Progenitor cell of endocrine pancreas (in vitro differentiated cells): ENCODE data around the gene ICAM2. TPM values are rescaled to one million over a fixed set of nuclear protein-coding genes. Genes with fewer than 3 reads are reported as not detected.

Experiments used
- DNase-seq: peaks from one replicate; pipeline ENCODE4 v3.0.0; 2021; ENCODE audit warnings: low spot score; ENCODE audit not compliant: unreplicated experiment
- H3K27ac Mint-ChIP-seq: 2 replicates; pipeline ENCODE4 v1.8.0; 2021; ENCODE audit warnings: mild to moderate bottlenecking, moderate library complexity, mixed read lengths
- H3K27me3 Mint-ChIP-seq: 2 replicates; pipeline ENCODE4 v1.8.0; 2021; ENCODE audit warnings: mixed read lengths
- H3K36me3 Mint-ChIP-seq: 2 replicates; pipeline ENCODE4 v1.8.0; 2022; ENCODE audit warnings: mixed read lengths; ENCODE audit not compliant: insufficient read depth
- H3K4me1 Mint-ChIP-seq: 2 replicates; pipeline ENCODE4 v1.8.0; 2021; ENCODE audit warnings: low read depth, mixed read lengths
- H3K4me3 Mint-ChIP-seq: 2 replicates; pipeline ENCODE4 v1.8.0; 2021; ENCODE audit warnings: low read depth, mild to moderate bottlenecking, moderate library complexity, mixed read lengths
- H3K9me3 Mint-ChIP-seq: 2 replicates; pipeline ENCODE4 v1.8.0; 2021; ENCODE audit warnings: low read depth, mixed read lengths
- total RNA-seq: library from RNA; stranded (reverse); gene quantifications from 2 replicates; pipeline ENCODE4 v1.2.1, GENCODE V29; 2021
- TF ChIP-seq, protein P1 (sequence below): fragments of 200-600 bp; sonication (generic); IDR thresholded peaks from one replicate; pipeline ENCODE4 v1.5.0; 2021; ENCODE audit warnings: antibody characterized with exemption, mild to moderate bottlenecking; ENCODE audit not compliant: unreplicated experiment

ICAM2 gene
- total RNA-seq, 1 donor from 2014 or later = 0.72 TPM

DNA sequence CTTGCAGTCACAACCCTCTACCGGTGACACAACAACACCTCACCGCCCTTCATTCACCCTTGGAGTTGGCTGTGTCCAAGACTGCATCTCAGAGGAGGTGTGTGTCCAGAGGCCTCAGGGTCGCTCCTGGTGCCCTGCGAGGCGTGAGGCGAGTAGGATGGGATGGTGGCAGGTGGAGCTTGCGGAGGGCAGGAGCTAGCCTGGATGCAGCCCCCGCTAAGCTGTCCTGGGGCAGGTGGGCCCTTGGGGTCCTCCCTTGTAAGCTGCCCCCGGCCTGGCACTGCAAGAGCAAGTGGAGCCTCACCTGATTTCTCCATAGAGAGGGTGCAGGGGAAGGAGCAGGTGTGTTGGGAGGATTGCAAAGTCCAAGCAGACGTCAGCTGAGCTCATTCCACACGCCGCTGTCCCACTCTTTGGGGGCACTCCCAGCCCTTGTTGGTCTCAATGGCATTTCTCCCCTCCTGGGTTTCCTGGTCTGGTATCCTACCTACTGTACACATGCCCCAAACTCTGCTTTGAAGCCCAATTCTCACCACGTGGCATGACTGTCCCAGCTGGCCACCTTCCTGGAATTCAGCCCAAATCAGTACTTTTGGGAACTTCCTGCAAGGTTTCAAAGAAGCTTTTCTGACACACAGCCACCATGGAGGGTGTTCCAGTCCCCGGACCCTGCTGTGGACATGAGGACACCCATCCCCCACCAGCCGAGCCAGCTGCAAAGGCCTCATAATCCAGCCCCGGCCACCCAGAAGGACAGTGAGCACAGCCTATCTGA lies 18.1 kb upstream of the ICAM2 start:
- Mint-ChIP-seq H3K27ac (no peak overlapping the region), H3K4me1 (peaks cover 12% of the 10 kb centered on the region), H3K9me3 (no peaks in the 10 kb centered on the region), H3K27me3 (no peaks in the 10 kb centered on the region), H3K36me3 (peaks cover 33% of the 10 kb centered on the region), H3K4me3 (no peak overlapping the region)
- no peak for DNase-seq
- TF ChIP-seq, protein P1, sequence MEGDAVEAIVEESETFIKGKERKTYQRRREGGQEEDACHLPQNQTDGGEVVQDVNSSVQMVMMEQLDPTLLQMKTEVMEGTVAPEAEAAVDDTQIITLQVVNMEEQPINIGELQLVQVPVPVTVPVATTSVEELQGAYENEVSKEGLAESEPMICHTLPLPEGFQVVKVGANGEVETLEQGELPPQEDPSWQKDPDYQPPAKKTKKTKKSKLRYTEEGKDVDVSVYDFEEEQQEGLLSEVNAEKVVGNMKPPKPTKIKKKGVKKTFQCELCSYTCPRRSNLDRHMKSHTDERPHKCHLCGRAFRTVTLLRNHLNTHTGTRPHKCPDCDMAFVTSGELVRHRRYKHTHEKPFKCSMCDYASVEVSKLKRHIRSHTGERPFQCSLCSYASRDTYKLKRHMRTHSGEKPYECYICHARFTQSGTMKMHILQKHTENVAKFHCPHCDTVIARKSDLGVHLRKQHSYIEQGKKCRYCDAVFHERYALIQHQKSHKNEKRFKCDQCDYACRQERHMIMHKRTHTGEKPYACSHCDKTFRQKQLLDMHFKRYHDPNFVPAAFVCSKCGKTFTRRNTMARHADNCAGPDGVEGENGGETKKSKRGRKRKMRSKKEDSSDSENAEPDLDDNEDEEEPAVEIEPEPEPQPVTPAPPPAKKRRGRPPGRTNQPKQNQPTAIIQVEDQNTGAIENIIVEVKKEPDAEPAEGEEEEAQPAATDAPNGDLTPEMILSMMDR = no peak

DNA sequence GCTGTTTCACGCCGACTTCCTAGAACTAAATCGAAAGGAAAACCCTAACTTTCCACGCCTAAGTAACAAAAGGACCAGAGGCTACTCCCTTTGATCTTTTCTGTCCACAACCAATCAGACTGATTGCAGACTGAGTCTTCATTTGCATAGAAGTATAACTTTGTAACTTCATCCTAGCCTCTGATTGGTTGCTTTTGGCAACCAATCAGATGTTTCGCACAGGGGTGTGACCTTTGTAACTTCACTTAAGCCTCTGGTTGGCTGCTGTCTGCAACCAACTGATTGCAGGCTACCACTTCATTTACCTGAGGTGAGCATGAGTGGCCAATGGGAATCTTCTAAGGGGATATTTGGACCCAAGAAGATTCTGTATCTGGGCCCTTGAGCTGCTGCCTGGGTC lies 17.4 kb upstream of the ICAM2 start:
- Mint-ChIP-seq H3K4me1 (peaks cover 12% of the 10 kb centered on the region), H3K27me3 (no peaks in the 10 kb centered on the region), H3K4me3 (no peak overlapping the region), H3K27ac (no peak overlapping the region), H3K36me3 (peaks cover 31% of the 10 kb centered on the region), H3K9me3 (no peaks in the 10 kb centered on the region)
- TF ChIP-seq, protein P1 = no peak
- DNase-seq = no peak

DNA sequence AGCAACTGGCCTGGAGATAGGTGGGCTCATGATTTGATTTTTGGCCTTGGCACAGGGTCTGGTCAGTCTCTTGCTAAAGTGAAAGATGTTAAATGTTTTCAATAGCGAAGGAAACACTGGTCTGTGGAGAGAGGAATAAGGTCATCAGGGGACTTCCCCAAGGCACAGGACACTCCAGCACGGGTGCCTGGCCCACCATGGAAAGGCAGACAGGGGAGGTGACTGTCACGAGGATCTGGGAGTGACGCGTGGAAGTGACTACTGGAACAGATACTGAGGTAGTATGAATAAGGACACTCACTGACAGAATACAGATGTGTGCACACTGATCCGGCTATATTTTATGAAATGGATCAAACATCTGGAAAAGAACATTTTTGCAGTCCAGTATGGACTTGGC lies 16.7 kb upstream of the ICAM2 start:
- Mint-ChIP-seq H3K9me3 (no peaks in the 10 kb centered on the region), H3K36me3 (peaks cover 29% of the 10 kb centered on the region), H3K27ac (no peak overlapping the region), H3K4me1 (peaks cover 12% of the 10 kb centered on the region), H3K4me3 (no peak overlapping the region), H3K27me3 (no peaks in the 10 kb centered on the region)
- no peak for DNase-seq
- TF ChIP-seq, protein P1 = no peak

DNA sequence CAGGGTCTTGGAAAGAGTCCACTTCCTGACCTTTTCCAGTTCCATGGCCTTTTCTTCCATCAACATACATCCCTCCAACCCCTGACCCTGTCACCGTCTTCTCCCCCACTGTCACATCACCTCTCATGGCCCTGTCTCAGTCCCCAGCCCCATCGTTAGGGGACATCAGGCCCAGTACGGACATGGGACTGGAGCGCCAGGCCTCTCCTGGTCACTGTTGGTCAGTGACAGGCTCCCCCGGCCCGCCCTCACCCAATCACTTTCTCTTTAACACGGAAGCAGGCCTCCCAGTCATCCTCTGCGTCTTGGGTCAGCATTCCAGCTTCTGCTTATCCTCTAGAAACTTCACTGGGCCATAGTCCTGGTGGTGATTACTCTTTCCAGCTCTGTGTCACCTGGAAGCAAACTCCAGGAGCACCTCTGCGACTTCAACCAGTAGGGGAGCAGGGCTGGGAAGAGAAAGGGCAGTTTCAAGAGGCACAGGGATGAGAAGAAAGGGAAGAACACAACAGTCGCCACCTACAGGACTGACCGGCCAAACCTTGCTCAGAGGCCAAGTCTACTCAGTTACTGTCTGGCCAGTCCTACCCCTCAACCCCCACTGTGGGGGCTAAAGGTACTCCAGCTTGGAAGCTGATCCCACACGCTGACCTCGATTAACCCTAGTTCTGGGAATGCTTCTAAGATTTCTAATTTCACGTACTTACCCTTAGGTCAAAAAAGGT lies 15.9 kb upstream of the ICAM2 start:
- Mint-ChIP-seq H3K36me3 (peaks cover 21% of the 10 kb centered on the region), H3K9me3 (no peaks in the 10 kb centered on the region), H3K4me1 (peaks cover 12% of the 10 kb centered on the region), H3K4me3 (no peak overlapping the region), H3K27me3 (no peaks in the 10 kb centered on the region), H3K27ac (peak overlapping the region; percentile 52)
- DNase-seq = no peak
- TF ChIP-seq, protein P1 = no peak

DNA sequence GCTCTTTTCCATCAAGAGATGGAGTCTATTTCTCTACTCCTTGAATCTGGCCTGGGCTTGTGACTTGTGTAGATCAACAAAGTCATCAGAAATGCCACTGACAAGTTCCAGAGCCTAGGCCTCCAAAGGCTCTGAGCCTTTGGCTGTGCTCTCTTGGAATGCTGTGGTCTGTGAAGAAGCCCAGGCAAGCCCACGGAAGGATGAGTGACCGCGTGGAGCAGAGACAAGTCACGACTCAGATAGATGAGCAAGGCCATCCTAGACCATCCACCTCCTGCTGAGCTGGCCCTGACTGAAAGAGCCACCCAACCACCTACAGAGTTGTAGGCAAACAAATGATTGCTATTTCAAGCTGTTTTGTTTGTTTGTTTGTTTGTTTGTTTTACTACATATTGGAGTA lies 11.6 kb upstream of the ICAM2 start:
- TF ChIP-seq, protein P1 = no peak
- Mint-ChIP-seq H3K36me3 (peaks cover 8% of the 10 kb centered on the region), H3K4me3 (no peak overlapping the region), H3K27ac (no peak overlapping the region), H3K27me3 (no peaks in the 10 kb centered on the region), H3K9me3 (no peaks in the 10 kb centered on the region), H3K4me1 (no peaks in the 10 kb centered on the region)
- DNase-seq = no peak
